Breast epithelium (tissue), 3 donors: ENCODE results near the gene KLHDC2.
"Not testable (repeated sequence)": the region's sequence is repeated elsewhere in the genome, so short reads cannot be mapped to it uniquely, and the experiment has no call there.

Experiments used
- POLR2A ChIP-seq: fragments of 450-650 bp; IDR thresholded peaks from one replicate; pipeline ENCODE4 v1.6.1; 2016; ENCODE audit warnings: antibody characterized with exemption, mild to moderate bottlenecking, moderate library complexity
- POLR2AphosphoS5 ChIP-seq, 3 donors: sonication (generic); formaldehyde crosslinking; IDR thresholded peaks; one replicate each; pipeline ENCODE4 v1.6.1; 2017; ENCODE audit warnings: antibody characterized with exemption in 3 of 3
- TF ChIP-seq, protein P1 (sequence below), 3 donors: fragments of 450-650 bp; IDR thresholded peaks; one replicate each; pipeline ENCODE4 v1.5.1; 2016 to 2017; ENCODE audit warnings: antibody characterized with exemption in 3 of 3, mild to moderate bottlenecking in 3 of 3, moderate library complexity in 3 of 3

DNA sequence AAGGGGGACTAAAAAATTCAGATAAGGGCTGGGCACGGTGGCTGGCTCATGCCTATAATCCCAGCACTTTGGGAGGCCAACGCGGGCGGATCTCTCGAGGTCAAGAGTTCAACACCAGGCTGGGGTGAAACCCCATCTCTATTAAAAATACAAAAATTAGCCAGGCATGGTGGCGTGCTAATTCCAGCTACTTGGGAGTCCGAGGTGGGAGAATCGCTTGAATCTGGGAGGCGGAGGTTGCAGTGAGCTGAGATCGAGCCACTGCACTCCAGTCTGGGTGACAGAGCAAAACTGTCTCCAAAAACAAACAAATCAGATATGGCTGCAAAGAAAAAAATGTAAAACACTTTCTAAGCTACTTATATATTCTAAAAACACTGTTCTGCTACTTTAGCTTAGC, 3.7 kb downstream of the KLHDC2 start:
- TF ChIP-seq, protein P1, sequence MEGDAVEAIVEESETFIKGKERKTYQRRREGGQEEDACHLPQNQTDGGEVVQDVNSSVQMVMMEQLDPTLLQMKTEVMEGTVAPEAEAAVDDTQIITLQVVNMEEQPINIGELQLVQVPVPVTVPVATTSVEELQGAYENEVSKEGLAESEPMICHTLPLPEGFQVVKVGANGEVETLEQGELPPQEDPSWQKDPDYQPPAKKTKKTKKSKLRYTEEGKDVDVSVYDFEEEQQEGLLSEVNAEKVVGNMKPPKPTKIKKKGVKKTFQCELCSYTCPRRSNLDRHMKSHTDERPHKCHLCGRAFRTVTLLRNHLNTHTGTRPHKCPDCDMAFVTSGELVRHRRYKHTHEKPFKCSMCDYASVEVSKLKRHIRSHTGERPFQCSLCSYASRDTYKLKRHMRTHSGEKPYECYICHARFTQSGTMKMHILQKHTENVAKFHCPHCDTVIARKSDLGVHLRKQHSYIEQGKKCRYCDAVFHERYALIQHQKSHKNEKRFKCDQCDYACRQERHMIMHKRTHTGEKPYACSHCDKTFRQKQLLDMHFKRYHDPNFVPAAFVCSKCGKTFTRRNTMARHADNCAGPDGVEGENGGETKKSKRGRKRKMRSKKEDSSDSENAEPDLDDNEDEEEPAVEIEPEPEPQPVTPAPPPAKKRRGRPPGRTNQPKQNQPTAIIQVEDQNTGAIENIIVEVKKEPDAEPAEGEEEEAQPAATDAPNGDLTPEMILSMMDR (IDR thresholded peaks at IDR 0.05) = not testable (repeated sequence)
- not testable (repeated sequence) for TF ChIP-seq POLR2A; POLR2AphosphoS5 (IDR thresholded peaks at IDR 0.05)
